H1 (cell line): ENCODE results near the gene RASSF3. TPM values are rescaled to one million over a fixed set of nuclear protein-coding genes. Genes with fewer than 3 reads are reported as not detected.

Source experiments
- CTCF ChIA-PET: fragments of 300-600 bp; sonication (Branson Sonifier 250); formaldehyde crosslinking; loops from one replicate; lab custom pipeline; 2021; ENCODE audit not compliant: partially characterized antibody; lab: Charles Lee
- POLR2A ChIA-PET: fragments of 300-600 bp; sonication (Branson Sonifier 250); formaldehyde crosslinking; loops from one replicate; lab custom pipeline; 2021; ENCODE audit warnings: inconsistent platforms; ENCODE audit not compliant: partially characterized antibody; lab: Charles Lee
- DNase-seq, 2 experiments: peaks; one replicate each; pipeline versions ENCODE4 v3.0.0 to v3.0.0-alpha.2; 2010 to 2022; ENCODE audit warnings: low spot score in 2 of 2, low read depth in 1 of 2, mixed read lengths in 1 of 2
- FAIRE-seq: peaks from 2 replicates; lab custom pipeline; 2011; peaks lifted over from hg19 to GRCh38; lab: Jason Lieb, UNC
- H2AFZ ChIP-seq: 2 replicates; pipeline ENCODE4 v1.8.1; 2012; ENCODE audit warnings: low read length, inconsistent platforms
- H2AK5ac ChIP-seq: 2 replicates; pipeline ENCODE4 v1.6.1; 2013; ENCODE audit warnings: low read depth, low read length
- H2BK120ac ChIP-seq: replicated peaks from 2 replicates; pipeline ENCODE3; 2013; ENCODE audit warnings: low read depth, low read length, inconsistent platforms
- H2BK12ac ChIP-seq: 2 replicates; pipeline ENCODE4 v1.6.1; 2013; ENCODE audit warnings: low read depth, low read length
- H2BK15ac ChIP-seq: 2 replicates; pipeline ENCODE4 v1.6.1; 2013; ENCODE audit warnings: low read length
- H2BK20ac ChIP-seq: 2 replicates; pipeline ENCODE4 v1.6.1; 2013; ENCODE audit warnings: low read length
- H2BK5ac ChIP-seq: 2 replicates; pipeline ENCODE4 v1.6.1; 2013; ENCODE audit warnings: low read depth, low read length
- H3K14ac ChIP-seq: 2 replicates; pipeline ENCODE4 v1.6.1; 2013; ENCODE audit warnings: inconsistent platforms; ENCODE audit not compliant: insufficient read length
- H3K18ac ChIP-seq: 2 replicates; pipeline ENCODE4 v1.6.1; 2013; ENCODE audit warnings: low read length; ENCODE audit errors: extremely low read depth
- H3K23ac ChIP-seq: 2 replicates; pipeline ENCODE4 v1.6.1; 2013; ENCODE audit warnings: inconsistent platforms; ENCODE audit not compliant: insufficient read length
- H3K23me2 ChIP-seq: 2 replicates; pipeline ENCODE4 v1.6.1; 2013; ENCODE audit warnings: low read depth, low read length
- H3K27ac ChIP-seq: 2 replicates; pipeline ENCODE4 v1.6.1; 2011; ENCODE audit warnings: low read depth, low read length, inconsistent platforms
- H3K27me3 ChIP-seq, 4 experiments: replicated peaks in 1 of 4; 1 replicate in 1 of 4; 2 replicates in 3 of 4; pipeline versions ENCODE4 v1.6.1 to v1.8.1; 2011 to 2013; ENCODE audit warnings: low read length in 3 of 4, mild to moderate bottlenecking in 3 of 4, inconsistent platforms in 2 of 4, mixed read lengths in 2 of 4, moderate library complexity in 1 of 4; ENCODE audit not compliant: control insufficient read depth in 3 of 4, insufficient read depth in 3 of 4; ENCODE audit errors: extremely low read depth in 1 of 4
- H3K36me3 ChIP-seq, 4 experiments: 2 replicates each; pipeline versions ENCODE4 v1.6.1 to v1.8.1; 2011 to 2013; ENCODE audit warnings: mild to moderate bottlenecking in 4 of 4, low read length in 3 of 4, moderate library complexity in 2 of 4, control low read depth in 1 of 4, inconsistent platforms in 1 of 4; ENCODE audit not compliant: insufficient read depth in 4 of 4, control insufficient read depth in 2 of 4
- H3K4ac ChIP-seq: replicated peaks from 2 replicates; pipeline ENCODE3; 2013; ENCODE audit warnings: low read length, low read depth, mixed read lengths, inconsistent platforms; ENCODE audit not compliant: insufficient read length
- H3K4me1 ChIP-seq, 4 experiments: replicated peaks in 1 of 4; 1 replicate in 1 of 4; 2 replicates in 3 of 4; pipeline versions ENCODE4 v1.6.1 to v1.8.1; 2011 to 2013; ENCODE audit warnings: low read length in 3 of 4, inconsistent platforms in 2 of 4, mixed read lengths in 1 of 4; ENCODE audit not compliant: insufficient read depth in 4 of 4, control insufficient read depth in 3 of 4
- H3K4me2 ChIP-seq, 2 experiments: 2 replicates each; pipeline versions ENCODE4 v1.6.1 to v1.8.1; 2011 to 2013; ENCODE audit warnings: low read depth in 2 of 2, low read length in 2 of 2, control low read depth in 1 of 2, inconsistent platforms in 1 of 2, mild to moderate bottlenecking in 1 of 2; ENCODE audit not compliant: insufficient read depth in 1 of 2
- H3K4me3 ChIP-seq, 4 experiments: fragments of 200-600, 300-600 bp in 1 of 4; sonication (generic), shearing (Covaris generic), sonication (Bioruptor Twin) in 1 of 4; 2 replicates each; pipeline versions ENCODE4 v1.5.1 to v1.8.1; 2011 to 2016; ENCODE audit warnings: low read length in 4 of 4, low read depth in 3 of 4, control low read depth in 2 of 4, inconsistent platforms in 2 of 4, mild to moderate bottlenecking in 2 of 4, mixed read lengths in 1 of 4, moderate library complexity in 1 of 4; ENCODE audit not compliant: insufficient read depth in 2 of 4; ENCODE audit errors: extremely low read depth in 1 of 4
- H3K56ac ChIP-seq: replicated peaks from 2 replicates; pipeline ENCODE3; 2013; ENCODE audit warnings: low read depth, mild to moderate bottlenecking, mixed read lengths, low read length, inconsistent platforms; ENCODE audit not compliant: insufficient read length
- H3K79me1 ChIP-seq: 2 replicates; pipeline ENCODE4 v1.6.1; 2013; ENCODE audit warnings: low read depth, low read length, control low read depth
- H3K79me2 ChIP-seq, 2 experiments: 2 replicates each; pipeline versions ENCODE4 v1.6.1 to v1.8.1; 2012 to 2013; ENCODE audit warnings: low read length in 2 of 2, mild to moderate bottlenecking in 2 of 2, inconsistent platforms in 1 of 2; ENCODE audit not compliant: insufficient read depth in 2 of 2, control insufficient read depth in 1 of 2
- H3K9ac ChIP-seq, 4 experiments: replicated peaks in 1 of 4; 1 replicate in 1 of 4; 2 replicates in 3 of 4; pipeline versions ENCODE4 v1.6.1 to v1.8.1; 2011 to 2013; ENCODE audit warnings: low read depth in 3 of 4, low read length in 3 of 4, control low read depth in 2 of 4, mild to moderate bottlenecking in 2 of 4, moderate library complexity in 2 of 4, inconsistent platforms in 1 of 4; ENCODE audit errors: extremely low read depth in 1 of 4
- H3K9me3 ChIP-seq, 2 experiments: 2 replicates each; pipeline versions ENCODE4 v1.6.1 to v1.8.1; 2012 to 2013; ENCODE audit warnings: mild to moderate bottlenecking in 2 of 2, moderate library complexity in 2 of 2, control low read depth in 1 of 2, inconsistent platforms in 1 of 2, low read depth in 1 of 2, low read length in 1 of 2, mixed read lengths in 1 of 2; ENCODE audit not compliant: insufficient read depth in 2 of 2
- H4K20me1 ChIP-seq, 2 experiments: replicated peaks in 1 of 2; 2 replicates each; pipeline versions ENCODE3 to v1.8.1; 2011 to 2013; ENCODE audit warnings: inconsistent platforms in 2 of 2, low read length in 2 of 2, mild to moderate bottlenecking in 1 of 2; ENCODE audit not compliant: insufficient read depth in 2 of 2, control insufficient read depth in 1 of 2
- H4K5ac ChIP-seq: 2 replicates; pipeline ENCODE4 v1.6.1; 2013; ENCODE audit warnings: low read length, low read depth, mixed read lengths, inconsistent platforms; ENCODE audit not compliant: insufficient read length
- H4K8ac ChIP-seq: 2 replicates; pipeline ENCODE4 v1.8.0; 2013; ENCODE audit warnings: mild to moderate bottlenecking, moderate library complexity, low read length, inconsistent platforms; ENCODE audit not compliant: insufficient read depth; ENCODE audit errors: extremely low read depth
- H4K91ac ChIP-seq: replicated peaks from 2 replicates; pipeline ENCODE3; 2013; ENCODE audit warnings: low read length, mixed read lengths, inconsistent platforms; ENCODE audit not compliant: insufficient read length
- JUN ChIP-seq: IDR thresholded peaks from 2 replicates; pipeline ENCODE4 v1.6.1; 2011; ENCODE audit warnings: low read depth, mild to moderate bottlenecking, improper control_type of control experiment, low read length
- POU5F1 ChIP-seq: IDR thresholded peaks from 2 replicates; pipeline ENCODE4 v1.6.1; 2011; ENCODE audit warnings: low read depth, mild to moderate bottlenecking, low read length, moderate library complexity
- SIX5 ChIP-seq: IDR thresholded peaks from 2 replicates; pipeline ENCODE4 v1.6.1; 2011; ENCODE audit warnings: mild to moderate bottlenecking, low read depth, low read length
- TBP ChIP-seq: IDR thresholded peaks from 2 replicates; pipeline ENCODE4 v1.6.1; 2011; ENCODE audit warnings: low read depth, low read length, improper control_type of control experiment
- YY1 ChIP-seq: IDR thresholded peaks from 2 replicates; pipeline ENCODE4 v1.6.1; 2011; ENCODE audit warnings: low read depth, mild to moderate bottlenecking, low read length
- WGBS, 2 experiments: shearing (Covaris generic) in 1 of 2; methylation state at CpG; one replicate each; pipeline versions ENCODE4 v1.1.6 to v1.1.7; 2013 to 2015; ENCODE audit warnings: low lambda C conversion rate in 2 of 2, mixed read lengths in 2 of 2, inconsistent platforms in 1 of 2, low coverage in 1 of 2, missing lambda C conversion rate in 1 of 2; ENCODE audit not compliant: insufficient replicate concordance in 2 of 2, insufficient coverage in 1 of 2, insufficient read length in 1 of 2; ENCODE audit errors: extremely low coverage in 1 of 2, missing lambda C conversion rate in 1 of 2; 5-methylcytosine and 5-hydroxymethylcytosine counted together
- polyA plus RNA-seq, 7 experiments: library from polyadenylated mRNA; depleted of rRNA in 3 of 7; stranded (reverse) in 5 of 7; unstranded in 2 of 7; fragments of >200 nt in 5 of 7; fragments of 200-250 nt in 2 of 7; gene quantifications; 1 replicate in 5 of 7; 2 replicates in 1 of 7; 4 replicates in 1 of 7; pipeline versions ENCODE4 v1.2.1 to v1.2.3, GENCODE V29; 2011 to 2013; ENCODE audit warnings: missing spikeins in 2 of 7, mixed read lengths in 2 of 7
- total RNA-seq: library from RNA; stranded (reverse); fragmentation: NEBNext Ultra II Directional; extraction: Animal tissue kit (Norgen Biotek cat#: 25700); gene quantifications from 2 replicates; pipeline ENCODE4 v1.2.1, GENCODE V29; 2021

RASSF3 gene
- total and polyA plus RNA-seq, 2 of the 8 experiments (the other 6 are each of a cell fraction or from before 2014, with no cell fraction given) = 19.1 to 64.3 TPM

GRCh38 chr12:64636856-64637255 is 26.6 kb downstream of the RASSF3 start:
- H4K8ac ChIP-seq = no peak overlapping the region
- no peak overlapping the region for H3K56ac ChIP-seq
- no peak overlapping the region for H4K5ac ChIP-seq
- H3K4me3 ChIP-seq = no peak overlapping the region
- H4K91ac ChIP-seq = no peak overlapping the region
- H3K18ac ChIP-seq = no peak overlapping the region
- H3K4me1 ChIP-seq = peaks cover 0 to 8% (median 2%) of the 10 kb centered on the region in 4 experiments; a peak in 2 of 7 replicates
- H3K79me2 ChIP-seq = peaks cover 10 to 88% of the 10 kb centered on the region in 2 experiments
- no peak overlapping the region for H3K9ac ChIP-seq
- H2BK12ac ChIP-seq = no peak overlapping the region
- H3K9me3 ChIP-seq = 0 out of 4 replicates have a peak, but pooled peaks cover 0 to 5% of the 10 kb centered on the region in 2 experiments
- H3K79me1 ChIP-seq = peaks cover 14% of the 10 kb centered on the region
- no peak for FAIRE-seq
- H3K23me2 ChIP-seq = peaks cover 4% of the 10 kb centered on the region
- no peak overlapping the region for H2BK5ac ChIP-seq
- H2BK120ac ChIP-seq = no peak overlapping the region
- no peak overlapping the region for H3K23ac ChIP-seq
- CTCF ChIA-PET = interaction anchor here (0.5 kb wide), 1 partner anchor 8 kb away, joined by 3 read pairs; no protein-coding TSS in a partner anchor
- no peak for DNase-seq
- H2AFZ ChIP-seq = no peak overlapping the region
- H4K20me1 ChIP-seq = peaks cover 0 to 4% of the 10 kb centered on the region in 2 experiments
- no peak overlapping the region for H2BK15ac ChIP-seq
- H2AK5ac ChIP-seq = no peak overlapping the region
- TF ChIP-seq TBP (no peak), YY1 (no peak), POU5F1 (no peak), JUN (no peak), SIX5 (no peak)
- H2BK20ac ChIP-seq = no peak overlapping the region
- no peak overlapping the region for H3K4ac ChIP-seq
- 91% methylated on average over 2 of the region's 2 CpGs; no CpG with 5 or more reads in 1 of the 2 experiments for WGBS, 2 experiments
- H3K36me3 ChIP-seq = no peaks in the 10 kb centered on the region; a peak in 1 of 8 replicates
- POLR2A ChIA-PET = interaction anchor here (0.6 kb wide), 1 partner anchor 9 kb away, joined by 5 read pairs; no protein-coding TSS in a partner anchor
- no peak overlapping the region for H3K4me2 ChIP-seq
- H3K27me3 ChIP-seq = no peaks in the 10 kb centered on the region
- no peak overlapping the region for H3K14ac ChIP-seq
- H3K27ac ChIP-seq = no peak overlapping the region
